H1 (cell line): ENCODE results near the gene FCRL2.

Experiments used
- ASH2L ChIP-seq: fragments of 200-600, 300-600 bp; sonication (generic); IDR thresholded peaks from one replicate; pipeline ENCODE4 v1.7.1; 2017; ENCODE audit warnings: low read length
- CTCF ChIP-seq, 3 experiments: IDR thresholded peaks; 1 replicate in 2 of 3; 2 replicates in 1 of 3; pipeline versions ENCODE4 v1.5.1 to v1.6.1; 2011; ENCODE audit warnings: low read length in 3 of 3, mild to moderate bottlenecking in 3 of 3, inconsistent platforms in 2 of 3, low read depth in 1 of 3, moderate library complexity in 1 of 3; ENCODE audit not compliant: insufficient read depth in 1 of 3; ENCODE audit errors: control extremely low read depth in 1 of 3
- EP300 ChIP-seq, 2 experiments: IDR thresholded peaks; 1 replicate in 1 of 2; 2 replicates in 1 of 2; pipeline ENCODE4 v1.6.1; 2011 to 2012; ENCODE audit warnings: low read depth in 2 of 2, low read length in 2 of 2, mild to moderate bottlenecking in 2 of 2, borderline replicate concordance in 1 of 2, inconsistent platforms in 1 of 2, moderate library complexity in 1 of 2
- EZH2 ChIP-seq: fragments of 200-600 bp; sonication (generic); IDR thresholded peaks from 2 replicates; pipeline ENCODE4 v1.7.1; 2012; ENCODE audit warnings: low read depth, mild to moderate bottlenecking, moderate library complexity, low read length, inconsistent platforms; ENCODE audit not compliant: severe bottlenecking
- POLR2A ChIP-seq, 2 experiments: IDR thresholded peaks; 1 replicate in 1 of 2; 2 replicates in 1 of 2; pipeline ENCODE4 v1.6.1; 2011; ENCODE audit warnings: low read depth in 2 of 2, low read length in 2 of 2, mild to moderate bottlenecking in 2 of 2; ENCODE audit errors: control extremely low read depth in 1 of 2
- RFX5 ChIP-seq: IDR thresholded peaks from 2 replicates; pipeline ENCODE4 v1.6.1; 2011; ENCODE audit warnings: low read depth, low read length, improper control_type of control experiment, borderline replicate concordance
- SAP30 ChIP-seq: fragments of 300-600 bp; sonication (generic); IDR thresholded peaks from 2 replicates; pipeline ENCODE4 v1.7.1; 2012; ENCODE audit warnings: low read length, moderate library complexity, mild to moderate bottlenecking, inconsistent platforms; ENCODE audit not compliant: insufficient read depth, insufficient replicate concordance
- SP2 ChIP-seq: IDR thresholded peaks from 2 replicates; pipeline ENCODE4 v1.6.1; 2012; ENCODE audit warnings: mild to moderate bottlenecking, low read length, inconsistent platforms
- SRF ChIP-seq: IDR thresholded peaks from 2 replicates; pipeline ENCODE4 v1.6.1; 2011; ENCODE audit warnings: mild to moderate bottlenecking, low read depth, low read length, moderate library complexity
- TEAD4 ChIP-seq: IDR thresholded peaks from 2 replicates; pipeline ENCODE4 v1.6.1; 2012; ENCODE audit warnings: low read depth, low read length, inconsistent platforms, mixed read lengths
- ZNF274 ChIP-seq: IDR thresholded peaks from 2 replicates; pipeline ENCODE4 v1.7.0; 2012; ENCODE audit warnings: low read length, borderline replicate concordance; ENCODE audit errors: extremely low read depth

DNA sequence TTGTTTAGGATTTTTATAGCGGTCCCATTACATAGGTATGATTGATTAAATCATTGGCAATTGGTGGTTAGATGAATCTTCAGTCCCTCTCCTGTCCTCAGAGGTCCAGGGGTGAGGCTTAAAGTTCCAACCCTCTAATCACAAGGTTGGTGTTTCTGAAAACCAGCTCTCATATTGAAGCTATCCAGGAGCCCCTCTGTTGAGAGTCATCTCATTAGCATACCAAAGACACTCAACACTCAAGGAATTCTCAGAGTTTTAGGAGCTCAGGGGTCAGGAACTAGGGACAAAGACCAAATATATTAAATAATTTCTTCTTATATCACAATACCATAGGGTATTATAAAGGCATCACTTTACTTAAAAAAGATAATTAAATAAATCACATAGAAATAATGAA lies 23.3 kb downstream of the FCRL2 start:
- TF ChIP-seq CTCF (IDR thresholded peaks at IDR 0.05; ENCODE audit: control extremely low read depth in 1 of 3, insufficient read depth in 1 of 3, low read depth in 1 of 3, low read length in 3 of 3) (no peak), POLR2A (IDR thresholded peaks at IDR 0.05; ENCODE audit: control extremely low read depth in 1 of 2, low read depth in 2 of 2, low read length in 2 of 2) (no peak), EZH2 (no peak), TEAD4 (no peak), SP2 (no peak), RFX5 (no peak), ZNF274 (no peak), ASH2L (no peak), SRF (no peak), EP300 (IDR thresholded peaks at IDR 0.05; ENCODE audit: borderline replicate concordance in 1 of 2, low read depth in 2 of 2, low read length in 2 of 2) (no peak), SAP30 (no peak)
